Keratinocyte (primary cell): ENCODE data around the gene PTBP2.

Source experiments
- CTCF ChIP-seq, 3 experiments: IDR thresholded peaks in 1 of 3; conservative IDR thresholded peaks in 1 of 3; optimal IDR thresholded peaks in 1 of 3; 2 replicates in 2 of 3; 3 replicates in 1 of 3; pipeline versions ENCODE3 to v1.5.1; 2011; ENCODE audit warnings: low read length in 3 of 3, mild to moderate bottlenecking in 3 of 3, moderate library complexity in 2 of 3, control low read depth in 1 of 3, inconsistent platforms in 1 of 3; ENCODE audit not compliant: insufficient read depth in 2 of 3; ENCODE audit errors: extremely low read depth in 1 of 3
- EZH2 ChIP-seq: IDR thresholded peaks from one replicate; pipeline ENCODE4 v1.6.1; 2012; ENCODE audit warnings: inconsistent platforms, mild to moderate bottlenecking, low read length, moderate library complexity

DNA sequence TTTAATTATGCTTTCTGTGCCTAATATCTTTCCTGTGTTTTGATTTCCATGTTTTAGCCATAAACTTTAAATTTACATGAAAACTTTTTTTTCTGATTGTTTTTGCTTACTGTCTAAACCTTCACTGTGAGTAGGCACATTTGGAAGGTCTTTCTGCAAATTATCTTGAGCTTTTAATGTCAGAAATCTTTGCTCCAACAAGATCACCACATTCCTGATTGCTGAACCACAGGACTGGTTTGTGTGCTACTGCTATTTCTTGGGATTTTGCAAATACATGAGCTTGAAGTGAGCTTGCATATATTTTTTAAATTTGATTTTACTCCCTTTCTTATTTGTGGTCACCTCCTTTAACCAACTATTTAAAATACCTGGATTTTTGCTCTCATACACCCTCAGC, 61.3 kb downstream of the PTBP2 start:
- no peak for TF ChIP-seq CTCF (optimal IDR thresholded peaks at IDR 0.05 in 1 of 3, IDR thresholded peaks at IDR 0.05 in 1 of 3, conservative IDR thresholded peaks at IDR 0.05 in 1 of 3; ENCODE audit: extremely low read depth in 1 of 3, insufficient read depth in 2 of 3, low read length in 3 of 3)
- TF ChIP-seq EZH2 = no peak
